HFFc6 (cell line): ENCODE data around the gene AGMO. TPM values are rescaled to one million over a fixed set of nuclear protein-coding genes. Genes with fewer than 3 reads are reported as not detected.

Experiments
- DNase-seq: peaks from one replicate; pipeline ENCODE4 v3.0.0-alpha.2; 2018
- H3K27ac Mint-ChIP-seq: 2 replicates; pipeline ENCODE4 v1.8.0; 2020; ENCODE audit warnings: mild to moderate bottlenecking, mixed read lengths
- H3K27me3 Mint-ChIP-seq: 2 replicates; pipeline ENCODE4 v1.8.0; 2021; ENCODE audit warnings: mild to moderate bottlenecking, moderate library complexity, mixed read lengths; ENCODE audit not compliant: insufficient read depth
- H3K36me3 Mint-ChIP-seq: 2 replicates; pipeline ENCODE4 v1.8.0; 2021; ENCODE audit warnings: low read depth, mixed read lengths
- H3K4me1 Mint-ChIP-seq: 2 replicates; pipeline ENCODE4 v1.8.0; 2020; ENCODE audit warnings: low read depth, mixed read lengths
- H3K4me3 Mint-ChIP-seq: 2 replicates; pipeline ENCODE4 v1.8.0; 2020; ENCODE audit warnings: mild to moderate bottlenecking, moderate library complexity, mixed read lengths
- H3K9me3 Mint-ChIP-seq: 2 replicates; pipeline ENCODE4 v1.8.0; 2020; ENCODE audit warnings: mild to moderate bottlenecking, mixed read lengths
- total RNA-seq, 6 experiments: library from RNA; stranded (reverse); fragmentation: NEBNext Ultra II Directional; extraction: Animal tissue kit (Norgen Biotek cat#: 25700); gene quantifications; 2 replicates in 1 of 6; 3 replicates in 5 of 6; pipeline ENCODE4 v1.2.3, GENCODE V29; 2021
- TF ChIP-seq, protein P1 (sequence below): fragments of 200-600 bp; sonication (generic); IDR thresholded peaks from 2 replicates; pipeline ENCODE4 v1.5.0; 2021; ENCODE audit warnings: antibody characterized with exemption, mild to moderate bottlenecking

The AGMO gene
- total RNA-seq, 6 experiments from 2014 or later: 0.07 to 0.09 TPM; not detected in 4

DNA sequence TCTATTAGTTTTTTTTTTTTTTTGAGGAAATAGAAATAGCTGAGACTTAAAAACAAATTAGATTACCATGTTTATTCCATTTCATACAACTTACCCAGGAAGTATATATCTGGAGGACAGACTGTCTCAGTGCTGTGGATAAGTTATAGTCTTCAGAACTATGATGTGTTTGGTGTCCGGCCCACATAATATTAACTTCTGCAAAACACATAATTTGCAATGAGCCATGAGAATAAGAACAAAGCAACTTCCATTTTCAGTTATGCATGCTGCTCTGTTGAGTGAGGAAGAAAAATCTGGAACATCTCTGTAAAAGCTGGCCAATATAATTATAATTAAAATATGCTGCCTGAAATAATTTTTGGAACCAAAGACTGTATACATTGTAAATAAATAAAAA is 130.9 kb downstream of the AGMO start:
- no peak for DNase-seq
- no peaks in the 10 kb centered on the region for H3K27me3 Mint-ChIP-seq
- TF ChIP-seq, protein P1, sequence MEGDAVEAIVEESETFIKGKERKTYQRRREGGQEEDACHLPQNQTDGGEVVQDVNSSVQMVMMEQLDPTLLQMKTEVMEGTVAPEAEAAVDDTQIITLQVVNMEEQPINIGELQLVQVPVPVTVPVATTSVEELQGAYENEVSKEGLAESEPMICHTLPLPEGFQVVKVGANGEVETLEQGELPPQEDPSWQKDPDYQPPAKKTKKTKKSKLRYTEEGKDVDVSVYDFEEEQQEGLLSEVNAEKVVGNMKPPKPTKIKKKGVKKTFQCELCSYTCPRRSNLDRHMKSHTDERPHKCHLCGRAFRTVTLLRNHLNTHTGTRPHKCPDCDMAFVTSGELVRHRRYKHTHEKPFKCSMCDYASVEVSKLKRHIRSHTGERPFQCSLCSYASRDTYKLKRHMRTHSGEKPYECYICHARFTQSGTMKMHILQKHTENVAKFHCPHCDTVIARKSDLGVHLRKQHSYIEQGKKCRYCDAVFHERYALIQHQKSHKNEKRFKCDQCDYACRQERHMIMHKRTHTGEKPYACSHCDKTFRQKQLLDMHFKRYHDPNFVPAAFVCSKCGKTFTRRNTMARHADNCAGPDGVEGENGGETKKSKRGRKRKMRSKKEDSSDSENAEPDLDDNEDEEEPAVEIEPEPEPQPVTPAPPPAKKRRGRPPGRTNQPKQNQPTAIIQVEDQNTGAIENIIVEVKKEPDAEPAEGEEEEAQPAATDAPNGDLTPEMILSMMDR: no peak
- H3K4me3 Mint-ChIP-seq: no peak overlapping the region
- H3K4me1 Mint-ChIP-seq: peaks cover 6% of the 10 kb centered on the region; the same call in 1 of the 2 replicates
- H3K27ac Mint-ChIP-seq: no peak overlapping the region
- H3K36me3 Mint-ChIP-seq: no peaks in the 10 kb centered on the region
- no peaks in the 10 kb centered on the region for H3K9me3 Mint-ChIP-seq

DNA sequence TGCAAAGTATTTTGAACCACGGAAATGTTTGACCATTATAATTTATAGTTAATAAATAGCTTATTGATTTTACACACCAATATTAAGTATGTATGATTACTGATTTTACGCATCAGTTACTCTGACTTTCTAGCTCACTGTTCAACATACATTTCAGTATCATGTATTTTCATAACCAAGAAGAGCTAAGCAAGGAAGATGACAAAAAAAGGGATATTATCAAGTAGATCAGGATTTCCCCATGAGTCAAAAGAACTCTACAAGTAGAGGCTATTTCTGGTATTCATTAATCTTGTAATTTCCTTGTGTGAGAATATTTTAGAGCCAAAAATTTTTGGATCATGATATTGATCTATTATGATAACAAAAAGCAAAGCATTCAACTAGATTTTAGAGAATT is 131.6 kb downstream of the AGMO start:
- Mint-ChIP-seq H3K36me3 (no peaks in the 10 kb centered on the region), H3K27ac (no peak overlapping the region), H3K27me3 (no peaks in the 10 kb centered on the region), H3K4me3 (no peak overlapping the region), H3K9me3 (no peaks in the 10 kb centered on the region), H3K4me1 (peaks cover 6% of the 10 kb centered on the region; the same call in 1 of the 2 replicates)
- TF ChIP-seq, protein P1: no peak
- DNase-seq: no peak

DNA sequence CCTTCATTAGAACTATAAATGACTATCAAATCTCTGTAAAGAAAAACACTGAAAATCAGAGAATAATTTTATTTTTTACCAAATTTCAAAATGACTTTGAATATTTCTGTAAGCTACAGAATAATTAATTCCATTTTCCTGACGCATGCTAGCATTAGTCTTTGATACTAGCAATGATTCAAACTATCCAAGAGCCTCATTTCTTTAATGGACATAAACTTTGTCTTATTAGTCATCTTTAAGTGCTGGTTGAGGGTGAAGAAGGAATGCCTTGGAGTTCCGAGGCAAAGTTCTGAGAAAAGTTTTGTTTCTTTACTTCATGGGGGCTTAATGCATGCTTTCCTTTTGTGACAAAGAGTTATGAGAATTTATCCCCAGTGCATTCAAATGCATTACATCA is 137.3 kb downstream of the AGMO start:
- DNase-seq: peak; percentile 54

DNA sequence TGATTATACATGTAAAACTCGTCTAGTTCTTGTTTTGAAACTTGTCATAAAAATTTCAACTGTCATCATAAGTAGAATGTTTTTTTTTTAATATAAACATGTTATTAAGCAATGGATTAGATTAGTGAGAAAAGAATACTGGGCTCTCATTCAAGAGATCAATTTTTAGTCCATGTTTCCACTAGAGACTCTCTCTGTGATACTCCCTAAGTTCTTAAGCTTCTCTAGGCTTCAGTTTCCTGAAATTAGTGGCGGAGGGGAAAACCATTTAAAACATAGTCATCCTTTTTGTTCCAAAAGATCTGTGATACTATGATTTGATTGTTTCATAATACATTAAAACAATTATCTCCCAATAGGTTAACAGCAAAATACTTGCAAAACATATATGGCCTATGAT is 142.2 kb downstream of the AGMO start:
- TF ChIP-seq, protein P1: no peak
- H3K4me3 Mint-ChIP-seq: no peak overlapping the region
- H3K4me1 Mint-ChIP-seq: peaks cover 9% of the 10 kb centered on the region
- H3K36me3 Mint-ChIP-seq: no peaks in the 10 kb centered on the region
- DNase-seq: no peak
- H3K27ac Mint-ChIP-seq: no peak overlapping the region
- peaks cover 5% of the 10 kb centered on the region; the same call in 1 of the 2 replicates for H3K27me3 Mint-ChIP-seq
- H3K9me3 Mint-ChIP-seq: no peaks in the 10 kb centered on the region; the same call in 1 of the 2 replicates

More for the DNA sequence above, 137.3 kb downstream of the AGMO start:
- Mint-ChIP-seq H3K9me3 (no peaks in the 10 kb centered on the region), H3K27me3 (peaks cover 5% of the 10 kb centered on the region; the same call in 1 of the 2 replicates), H3K27ac (peak overlapping the region; percentile 17), H3K36me3 (no peaks in the 10 kb centered on the region), H3K4me3 (peak overlapping the region; percentile 38), H3K4me1 (peaks cover 14% of the 10 kb centered on the region)
- TF ChIP-seq, protein P1: no peak

DNA sequence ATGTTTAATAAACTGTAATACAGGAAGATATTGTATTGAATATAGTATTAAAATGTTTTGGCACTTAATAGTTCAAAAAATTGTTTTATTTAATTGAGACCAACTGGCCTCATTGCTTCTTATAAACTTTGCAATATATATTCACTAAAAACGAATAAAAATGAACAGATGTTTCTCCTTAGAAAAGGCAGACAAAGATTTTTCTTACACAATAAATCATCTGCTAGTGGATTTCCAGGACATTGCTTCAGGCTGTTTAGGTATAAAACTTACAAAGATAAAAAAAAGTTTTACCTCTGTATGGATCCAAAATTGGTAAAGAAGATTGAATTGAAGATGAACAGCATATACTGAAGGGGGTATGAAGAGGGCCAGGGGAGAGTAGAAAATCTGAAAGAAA is 143.6 kb downstream of the AGMO start:
- TF ChIP-seq, protein P1: no peak
- Mint-ChIP-seq H3K9me3 (peaks cover 4% of the 10 kb centered on the region; the same call in 1 of the 2 replicates), H3K36me3 (no peaks in the 10 kb centered on the region; the same call in 1 of the 2 replicates), H3K4me1 (no peaks in the 10 kb centered on the region), H3K4me3 (no peak overlapping the region), H3K27me3 (peaks cover 5% of the 10 kb centered on the region; the same call in 1 of the 2 replicates), H3K27ac (no peak overlapping the region)
- no peak for DNase-seq
